ENCODE results near the gene PRKAG2.

Gene PRKAG2

GRCh38 chr7:151657173-151657572 is 219.7 kb downstream of the PRKAG2 start:
- no peak overlapping the region for H3K27ac ChIP-seq (ENCODE audit: low read depth, low read length, poor library complexity, severe bottlenecking)
- H3K4me3 ChIP-seq (ENCODE audit: low read depth, low read length, poor library complexity, severe bottlenecking) = no peak overlapping the region
- H2AFZ ChIP-seq (ENCODE audit: low read length) = no peak overlapping the region
- no peaks in the 10 kb centered on the region for H3K9me2 ChIP-seq (ENCODE audit: low read depth, low read length)
- TF ChIP-seq CTCF (IDR thresholded peaks at IDR 0.05; ENCODE audit: low read length) = no peak
- no peak for TF ChIP-seq EZH2 (IDR thresholded peaks at IDR 0.05; ENCODE audit: borderline replicate concordance, low read length)
- H3F3A ChIP-seq (ENCODE audit: insufficient read depth, low read length) = no peaks in the 10 kb centered on the region
- no peaks in the 10 kb centered on the region for H3K79me2 ChIP-seq (ENCODE audit: insufficient read depth, low read length)
- H4K20me1 ChIP-seq (ENCODE audit: insufficient read depth, low read length) = no peaks in the 10 kb centered on the region
- no peaks in the 10 kb centered on the region for H3K4me1 ChIP-seq (ENCODE audit: insufficient read depth, low read length, severe bottlenecking)
- no peaks in the 10 kb centered on the region for H3K36me3 ChIP-seq (ENCODE audit: insufficient read depth, low read length)
- no peak overlapping the region for H3K9ac ChIP-seq (ENCODE audit: low read length)
- no peaks in the 10 kb centered on the region for H3K9me3 ChIP-seq (ENCODE audit: low read length)
- no peak overlapping the region for H3K4me2 ChIP-seq (ENCODE audit: low read length)
- no peaks in the 10 kb centered on the region; the same call in 1 of the 2 replicates for H3K27me3 ChIP-seq (ENCODE audit: insufficient read depth, low read length)

GRCh38 chr7:151655555-151655954 is 221.4 kb downstream of the PRKAG2 start:
- Histone ChIP-seq H3K27ac (ENCODE audit: low read depth, low read length, poor library complexity, severe bottlenecking) (no peak overlapping the region), H3K79me2 (ENCODE audit: insufficient read depth, low read length) (no peaks in the 10 kb centered on the region), H3K4me2 (ENCODE audit: low read length) (no peak overlapping the region), H3K27me3 (ENCODE audit: insufficient read depth, low read length) (peaks cover 5% of the 10 kb centered on the region; the same call in 1 of the 2 replicates), H3K9ac (ENCODE audit: low read length) (no peak overlapping the region), H2AFZ (ENCODE audit: low read length) (no peak overlapping the region), H3K4me3 (ENCODE audit: low read depth, low read length, poor library complexity, severe bottlenecking) (no peak overlapping the region), H3K36me3 (ENCODE audit: insufficient read depth, low read length) (no peaks in the 10 kb centered on the region), H4K20me1 (ENCODE audit: insufficient read depth, low read length) (no peaks in the 10 kb centered on the region), H3K9me2 (ENCODE audit: low read depth, low read length) (no peaks in the 10 kb centered on the region), H3K9me3 (ENCODE audit: low read length) (no peaks in the 10 kb centered on the region), H3K4me1 (ENCODE audit: insufficient read depth, low read length, severe bottlenecking) (no peaks in the 10 kb centered on the region), H3F3A (ENCODE audit: insufficient read depth, low read length) (no peaks in the 10 kb centered on the region)
- TF ChIP-seq EZH2 (IDR thresholded peaks at IDR 0.05; ENCODE audit: borderline replicate concordance, low read length) (no peak), CTCF (IDR thresholded peaks at IDR 0.05; ENCODE audit: low read length) (no peak)

GRCh38 chr7:151652111-151652510 is 224.8 kb downstream of the PRKAG2 start:
- Histone ChIP-seq H2AFZ (ENCODE audit: low read length) (no peak overlapping the region), H3K4me1 (ENCODE audit: insufficient read depth, low read length, severe bottlenecking) (no peaks in the 10 kb centered on the region), H3K9ac (ENCODE audit: low read length) (no peak overlapping the region), H3K9me3 (ENCODE audit: low read length) (no peaks in the 10 kb centered on the region), H3K36me3 (ENCODE audit: insufficient read depth, low read length) (no peaks in the 10 kb centered on the region), H3K27ac (ENCODE audit: low read depth, low read length, poor library complexity, severe bottlenecking) (no peak overlapping the region), H3F3A (ENCODE audit: insufficient read depth, low read length) (no peaks in the 10 kb centered on the region), H3K4me2 (ENCODE audit: low read length) (no peak overlapping the region), H3K9me2 (ENCODE audit: low read depth, low read length) (no peaks in the 10 kb centered on the region), H3K27me3 (ENCODE audit: insufficient read depth, low read length) (peaks cover 8% of the 10 kb centered on the region; the same call in 1 of the 2 replicates), H3K79me2 (ENCODE audit: insufficient read depth, low read length) (no peaks in the 10 kb centered on the region), H3K4me3 (ENCODE audit: low read depth, low read length, poor library complexity, severe bottlenecking) (no peak overlapping the region), H4K20me1 (ENCODE audit: insufficient read depth, low read length) (no peaks in the 10 kb centered on the region)
- TF ChIP-seq CTCF (IDR thresholded peaks at IDR 0.05; ENCODE audit: low read length) (no peak), EZH2 (IDR thresholded peaks at IDR 0.05; ENCODE audit: borderline replicate concordance, low read length) (no peak)

Measured in OCI-LY1 (cell line).